ENCODE results near the gene CD200.

GRCh38 chr3:112362221-112362620 lies 29.3 kb downstream of the CD200 start:
- TF ChIP-seq CTCF (IDR thresholded peaks at IDR 0.05), result no peak
- TF ChIP-seq POLR2A (IDR thresholded peaks at IDR 0.05), result no peak

Measured in adrenal gland (tissue), 5 donors.